GM13976 (cell line): ENCODE data around the gene BUD13.

ENCODE experiments used
- DNase-seq: peaks from one replicate; pipeline ENCODE4 v3.0.0; 2012; ENCODE audit warnings: low spot score
- in situ Hi-C: fragments of 300-500 bp; cut with MboI; formaldehyde crosslinking; loops from one replicate; pipeline ENCODE4 v1.12.0; 2022; ENCODE audit warnings: low sequenced_read_pairs, mixed read lengths, inconsistent platforms; ENCODE audit not compliant: unreplicated experiment
- TF ChIP-seq, protein P1 (sequence below): IDR thresholded peaks from 2 replicates; pipeline ENCODE4 v1.5.1; 2012; ENCODE audit warnings: borderline replicate concordance, mild to moderate bottlenecking; ENCODE audit not compliant: insufficient read depth; ENCODE audit errors: extremely low read depth, missing control alignments, control extremely low read depth

Gene BUD13

DNA sequence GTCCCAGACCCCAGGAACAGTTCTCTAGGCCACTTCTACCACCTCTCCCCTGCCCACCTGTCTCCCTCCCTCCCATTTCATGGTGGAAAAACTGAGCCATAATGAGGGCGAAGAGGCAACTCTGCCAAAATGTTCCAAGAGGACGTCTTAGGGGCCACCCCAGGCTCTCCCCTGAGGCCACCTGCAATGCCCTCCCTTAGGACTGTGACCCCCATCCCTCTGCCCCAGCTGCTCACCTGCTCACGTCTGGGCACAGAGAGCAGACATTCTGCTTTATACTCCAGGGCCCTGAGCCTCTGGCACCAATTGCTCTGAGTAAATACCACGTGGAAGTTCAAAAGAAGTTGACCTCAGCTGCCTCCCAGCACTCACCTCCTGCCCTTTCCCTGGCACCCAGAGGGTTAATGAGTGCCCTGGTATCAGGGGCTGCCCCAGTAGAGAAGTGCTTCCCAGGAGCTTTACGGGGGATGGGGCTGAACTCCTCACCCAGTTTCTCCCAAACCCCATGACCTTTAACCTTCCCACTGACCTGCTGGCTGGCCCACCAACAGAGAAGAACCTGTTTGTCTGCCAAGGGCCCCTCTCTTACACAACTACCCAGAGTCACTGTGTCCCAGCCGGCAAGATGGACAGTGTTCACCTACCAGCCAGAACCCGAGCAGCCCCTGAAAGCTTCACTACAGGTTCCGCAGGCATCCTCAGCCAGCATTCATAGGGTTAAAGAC is 19.5 kb upstream of the BUD13 start:
- in situ Hi-C loops: loop anchor here (25.0 kb wide), 1 partner anchor 320 kb away; no protein-coding TSS in a partner anchor
- TF ChIP-seq, protein P1, sequence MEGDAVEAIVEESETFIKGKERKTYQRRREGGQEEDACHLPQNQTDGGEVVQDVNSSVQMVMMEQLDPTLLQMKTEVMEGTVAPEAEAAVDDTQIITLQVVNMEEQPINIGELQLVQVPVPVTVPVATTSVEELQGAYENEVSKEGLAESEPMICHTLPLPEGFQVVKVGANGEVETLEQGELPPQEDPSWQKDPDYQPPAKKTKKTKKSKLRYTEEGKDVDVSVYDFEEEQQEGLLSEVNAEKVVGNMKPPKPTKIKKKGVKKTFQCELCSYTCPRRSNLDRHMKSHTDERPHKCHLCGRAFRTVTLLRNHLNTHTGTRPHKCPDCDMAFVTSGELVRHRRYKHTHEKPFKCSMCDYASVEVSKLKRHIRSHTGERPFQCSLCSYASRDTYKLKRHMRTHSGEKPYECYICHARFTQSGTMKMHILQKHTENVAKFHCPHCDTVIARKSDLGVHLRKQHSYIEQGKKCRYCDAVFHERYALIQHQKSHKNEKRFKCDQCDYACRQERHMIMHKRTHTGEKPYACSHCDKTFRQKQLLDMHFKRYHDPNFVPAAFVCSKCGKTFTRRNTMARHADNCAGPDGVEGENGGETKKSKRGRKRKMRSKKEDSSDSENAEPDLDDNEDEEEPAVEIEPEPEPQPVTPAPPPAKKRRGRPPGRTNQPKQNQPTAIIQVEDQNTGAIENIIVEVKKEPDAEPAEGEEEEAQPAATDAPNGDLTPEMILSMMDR: no peak
- DNase-seq: no peak

DNA sequence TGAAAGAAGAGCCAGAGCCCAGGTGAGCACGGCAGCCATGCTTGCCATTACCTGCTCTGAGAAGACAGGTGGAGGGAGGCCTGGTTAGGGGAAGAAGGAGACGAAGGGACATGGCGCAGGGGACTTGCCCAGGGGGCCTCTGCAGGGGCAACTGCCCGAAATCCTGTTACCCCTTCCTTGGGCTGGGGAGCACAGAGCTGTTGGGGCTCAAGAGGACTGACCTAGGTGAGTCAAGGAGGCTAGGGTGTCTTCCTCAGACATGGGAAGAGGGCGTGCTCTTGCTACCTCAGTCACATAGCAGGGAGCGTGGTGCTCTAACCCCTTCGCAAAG is 19.0 kb upstream of the BUD13 start, which contains the start of gene APOA5:
TSS of gene APOA5 (minus strand) at position 67 of the 331 bp plus-strand sequence. CDS start at position 48, 19 bp downstream.
- no peak for DNase-seq
- TF ChIP-seq, protein P1: no peak
- in situ Hi-C loops: loop anchor here (25.0 kb wide), 1 partner anchor 321 kb away; no protein-coding TSS in a partner anchor

DNA sequence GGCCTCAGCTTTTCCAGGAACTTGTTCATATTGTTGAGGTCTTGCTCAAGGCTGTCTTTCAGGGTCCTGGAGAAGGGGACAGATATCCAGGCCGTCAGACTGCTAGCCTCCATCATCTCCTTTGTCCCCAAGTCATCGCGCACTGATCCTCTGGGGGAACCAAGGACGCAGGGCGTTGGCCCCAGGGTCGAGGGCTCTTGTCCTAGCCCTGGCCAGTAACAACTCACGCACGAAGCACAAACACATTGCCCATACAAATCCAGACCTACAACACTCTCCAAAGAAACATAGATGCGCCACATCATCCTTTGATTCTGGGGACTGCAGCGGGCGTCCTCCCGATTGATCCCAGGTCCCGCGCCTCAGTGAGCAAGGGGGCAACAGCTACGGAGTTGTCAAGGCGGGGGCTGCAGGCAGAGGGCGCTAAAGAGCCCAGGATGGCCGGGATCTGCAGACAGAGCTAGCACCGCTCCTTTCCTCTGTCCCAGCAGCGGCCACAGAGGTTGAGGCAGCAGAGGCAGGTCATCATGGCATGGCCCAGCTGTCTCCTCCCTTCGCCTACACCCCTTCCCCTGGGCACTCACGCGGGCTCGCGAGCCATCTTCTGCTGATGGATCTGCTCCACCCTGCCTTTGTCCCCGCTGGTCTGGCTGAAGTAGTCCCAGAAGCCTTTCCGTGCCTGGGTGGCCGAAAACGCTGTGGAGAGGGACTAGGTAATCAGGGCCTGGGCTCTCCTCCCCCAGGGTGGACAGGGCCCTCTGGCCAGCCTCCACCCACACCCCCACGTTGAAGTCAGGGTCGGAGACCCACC is 18.4 kb upstream of the BUD13 start:
- TF ChIP-seq, protein P1: peak; percentile 89
- peak; percentile 89 for DNase-seq
- in situ Hi-C loops: loop anchor here (25.0 kb wide), 1 partner anchor 321 kb away; no protein-coding TSS in a partner anchor

DNA sequence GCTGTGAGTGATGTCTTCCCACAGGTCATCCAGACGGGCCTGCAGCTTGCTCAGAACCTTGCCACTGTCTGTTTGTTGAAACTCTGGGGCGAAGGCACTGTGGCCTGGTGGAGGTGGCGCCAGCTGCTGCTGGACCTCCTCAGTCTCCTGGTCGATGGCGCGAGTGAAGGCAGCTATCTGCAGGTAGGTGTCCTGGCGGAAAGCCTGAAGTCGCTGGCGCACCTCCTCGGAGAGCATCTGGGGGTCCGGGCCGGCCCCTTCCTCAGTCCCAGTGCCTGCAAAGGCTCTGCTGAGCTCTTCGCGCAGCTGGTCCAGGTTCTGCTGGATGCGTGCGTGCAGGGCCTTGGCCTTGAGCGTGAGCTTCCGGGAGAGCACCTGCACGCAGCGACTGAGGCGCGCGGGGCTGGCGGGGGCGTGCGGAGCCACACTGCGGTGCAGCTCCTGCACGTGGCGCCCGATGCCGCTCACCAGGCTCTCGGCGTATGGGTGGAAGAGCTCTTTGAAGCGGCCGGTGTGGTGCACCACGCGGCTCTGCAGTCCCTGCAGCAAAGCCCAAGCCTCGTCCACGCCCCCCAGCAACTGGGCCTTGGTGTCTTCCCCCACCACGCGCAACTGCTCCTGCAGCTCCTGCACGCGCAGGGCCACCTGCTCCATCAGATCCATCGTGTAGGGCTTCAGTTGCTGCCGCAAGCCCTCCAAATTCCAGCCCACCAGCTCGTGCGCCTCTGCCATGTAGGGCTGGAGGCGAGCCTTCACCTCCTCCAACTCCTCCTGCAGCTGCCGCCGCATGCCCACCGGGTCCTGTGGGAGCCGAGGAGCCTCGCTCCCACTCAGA is 17.6 kb upstream of the BUD13 start:
- DNase-seq: no peak
- in situ Hi-C loops: loop anchor here (25.0 kb wide), 1 partner anchor 322 kb away; no protein-coding TSS in a partner anchor
- TF ChIP-seq, protein P1: no peak

DNA sequence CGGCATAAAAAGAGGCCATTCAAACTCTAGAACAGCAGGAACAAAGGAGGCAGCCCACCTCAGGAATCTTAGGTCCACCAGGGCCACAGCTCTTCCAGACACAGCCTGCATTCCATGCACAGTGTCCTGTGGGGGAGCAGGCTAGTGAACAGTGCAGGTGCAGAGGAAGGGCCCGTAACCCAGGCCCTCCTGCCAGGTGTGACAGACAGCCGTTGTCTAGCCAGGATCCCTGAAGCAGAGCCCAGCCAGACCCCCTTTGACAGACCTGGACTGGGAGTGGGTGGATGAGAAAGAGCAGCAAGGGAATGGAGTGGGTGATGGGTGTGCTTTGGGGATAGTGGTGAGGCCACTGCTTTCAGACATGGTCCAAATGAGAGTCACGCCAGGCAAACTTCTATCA is 16.2 kb upstream of the BUD13 start:
- TF ChIP-seq, protein P1: no peak
- no peak for DNase-seq
- in situ Hi-C loops: loop anchor here (25.0 kb wide), 1 partner anchor 323 kb away; no protein-coding TSS in a partner anchor

DNA sequence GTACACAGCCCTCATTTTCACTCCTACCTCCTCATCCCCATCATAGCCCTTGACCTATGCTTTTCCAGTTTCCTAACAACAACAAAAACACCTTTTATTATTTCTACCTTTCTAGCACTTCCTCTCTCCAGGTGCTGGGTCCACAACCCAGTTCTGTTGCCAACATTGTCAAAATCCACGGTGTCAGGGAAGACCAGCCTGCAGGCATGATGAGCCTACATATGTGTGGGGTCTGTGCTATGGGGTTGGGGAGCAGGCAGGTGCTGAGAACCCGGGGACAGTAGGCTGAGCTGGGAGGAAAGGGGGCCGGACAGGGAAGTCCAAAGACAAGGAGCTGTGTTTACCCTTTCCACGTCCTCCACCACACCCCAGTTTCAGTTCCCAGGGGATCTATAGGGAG is 15.7 kb upstream of the BUD13 start:
- in situ Hi-C loops: loop anchor here (25.0 kb wide), 1 partner anchor 324 kb away; no protein-coding TSS in a partner anchor
- TF ChIP-seq, protein P1: no peak
- no peak for DNase-seq
